K562 (cell line): ENCODE data around the gene IL18RAP. TPM values are rescaled to one million over a fixed set of nuclear protein-coding genes. Genes with fewer than 3 reads are reported as not detected.
A peak's percentile ranks its signal among the peaks of the same experiment; 100 is the strongest.

ENCODE experiments used
- ATF4 ChIP-seq: fragments of 450-650 bp; formaldehyde crosslinking; IDR thresholded peaks from 2 replicates; pipeline ENCODE4 v1.4.0; 2022; ENCODE audit warnings: mild to moderate bottlenecking, moderate library complexity
- ERF ChIP-seq: fragments of 450-650 bp; formaldehyde crosslinking; IDR thresholded peaks from 2 replicates; pipeline ENCODE4 v1.4.0; 2020; ENCODE audit warnings: mild to moderate bottlenecking, mixed read lengths
- ESRRA ChIP-seq: fragments of 450-650 bp; IDR thresholded peaks from 2 replicates; pipeline ENCODE4 v1.6.1; 2014; ENCODE audit warnings: low read depth, mild to moderate bottlenecking, moderate library complexity, borderline replicate concordance
- FOS ChIP-seq: IDR thresholded peaks from 3 replicates; pipeline ENCODE4 v1.6.1; 2011; ENCODE audit not compliant: insufficient read length; ENCODE audit errors: extremely low read depth
- FOXP1 ChIP-seq: sonication (generic); formaldehyde crosslinking; IDR thresholded peaks from 2 replicates; pipeline ENCODE4 v1.8.0; 2022; ENCODE audit warnings: mild to moderate bottlenecking, missing genetic modification reagents
- HIVEP1 ChIP-seq: fragments of 250-450 bp; sonication (Bioruptor Pico); IDR thresholded peaks from 2 replicates; pipeline ENCODE4 v1.4.0; 2020; ENCODE audit warnings: mild to moderate bottlenecking
- HMBOX1 ChIP-seq: sonication (generic); IDR thresholded peaks from 2 replicates; pipeline ENCODE4 v1.6.1; 2016
- KLF13 ChIP-seq: fragments of 450-650 bp; IDR thresholded peaks from 2 replicates; pipeline ENCODE4 v1.6.1; 2016; ENCODE audit warnings: missing genetic modification characterization, low read depth, mild to moderate bottlenecking, missing compliant biosample characterization, moderate library complexity, borderline replicate concordance
- POLR2B ChIP-seq: fragments of 450-650 bp; IDR thresholded peaks from 2 replicates; pipeline ENCODE4 v1.6.1; 2018; ENCODE audit warnings: low read depth; ENCODE audit not compliant: partially characterized antibody
- RB1 ChIP-seq: fragments of 450-650 bp; IDR thresholded peaks from 2 replicates; pipeline ENCODE4 v1.6.1; 2017; ENCODE audit warnings: low read depth, mild to moderate bottlenecking
- RBM34 ChIP-seq: fragments of 200-400 bp; formaldehyde crosslinking; IDR thresholded peaks from 2 replicates; pipeline ENCODE4 v1.6.1; 2018; ENCODE audit warnings: low read length, borderline replicate concordance; ENCODE audit not compliant: insufficient read depth
- SIN3B ChIP-seq: fragments of 450-650 bp; IDR thresholded peaks from 2 replicates; pipeline ENCODE4 v1.6.1; 2017; ENCODE audit warnings: low read depth, mild to moderate bottlenecking, moderate library complexity
- SOX6 ChIP-seq: fragments of 450-650 bp; IDR thresholded peaks from 2 replicates; pipeline ENCODE4 v1.6.1; 2014; ENCODE audit warnings: mild to moderate bottlenecking
- TARDBP ChIP-seq: fragments of 450-650 bp; IDR thresholded peaks from 2 replicates; pipeline ENCODE4 v1.6.1; 2016
- ZBTB7A ChIP-seq: IDR thresholded peaks from 2 replicates; pipeline ENCODE4 v1.6.1; 2011; ENCODE audit warnings: low read depth, mild to moderate bottlenecking, low read length, moderate library complexity, borderline replicate concordance; ENCODE audit not compliant: control insufficient read depth
- polyA plus RNA-seq, 8 experiments: library from polyadenylated mRNA; depleted of rRNA in 4 of 8; stranded (reverse) in 5 of 8; unstranded in 3 of 8; fragments of >200 nt; fragmentation: Nextera tagmentation in 2 of 8; fragmentation: Illumina TruSeq in 1 of 8; extraction: Ambion mirVana in 2 of 8; extraction: Trizol in 1 of 8; gene quantifications; 2 replicates each; pipeline versions ENCODE4 v1.2.1 to v1.2.3, GENCODE V29; 2011 to 2014; ENCODE audit warnings: inconsistent platforms in 1 of 8, missing spikeins in 1 of 8
- total RNA-seq, 7 experiments: library from RNA; depleted of rRNA in 6 of 7; stranded (reverse); fragments of >200 nt in 6 of 7; fragmentation: Illumina TruSeq in 2 of 7; extraction: Trizol in 2 of 7; gene quantifications; 2 replicates each; pipeline versions ENCODE4 v1.2.1 to v1.2.3, GENCODE V29; 2011 to 2021; ENCODE audit warnings: low replicate concordance in 1 of 7
- TF ChIP-seq, protein P1 (sequence below): IDR thresholded peaks from 2 replicates; pipeline ENCODE4 v1.6.1; 2014; ENCODE audit warnings: antibody characterized with exemption
- TF ChIP-seq, protein P2 (sequence below): sonication (generic); formaldehyde crosslinking; IDR thresholded peaks from 2 replicates; pipeline ENCODE4 v1.8.0; 2022; ENCODE audit warnings: missing genetic modification reagents, mild to moderate bottlenecking, borderline replicate concordance
- TF ChIP-seq, protein P3 (sequence below): fragments of 450-650 bp; conservative IDR thresholded peaks from 2 replicates; pipeline ENCODE4 v1.6.1; 2016; ENCODE audit warnings: missing genetic modification characterization, low read depth, mild to moderate bottlenecking, missing compliant biosample characterization, moderate library complexity
- TF ChIP-seq, protein P4 (sequence below): fragments of 450-650 bp; IDR thresholded peaks from 2 replicates; pipeline ENCODE4 v1.6.1; 2017; ENCODE audit warnings: antibody characterized with exemption

Gene IL18RAP
- total and polyA plus RNA-seq, 9 of the 15 experiments (the other 6 are each of a cell fraction or from before 2014, with no cell fraction given): 1.1 to 20.5 (median 5.8) TPM

GRCh38 chr2:102421890-102422759, 835 bp upstream of the IL18RAP start (continued):
- TF ChIP-seq RBM34 (no peak), TARDBP (no peak), SIN3B (no peak), POLR2B (no peak), FOS (no peak), HIVEP1 (CRISPR knock-in tag) (no peak), ESRRA (no peak), ATF4 (CRISPR knock-in tag) (no peak), SOX6 (no peak), HMBOX1 (no peak), FOXP1 (no peak), RB1 (no peak), ZBTB7A (no peak), ERF (CRISPR knock-in tag) (0 out of 2 replicates have a peak, but pooled peaks have one; percentile 33), KLF13 (tag) (peak; percentile 21; the same call in 1 of the 2 replicates)
- TF ChIP-seq, protein P1, sequence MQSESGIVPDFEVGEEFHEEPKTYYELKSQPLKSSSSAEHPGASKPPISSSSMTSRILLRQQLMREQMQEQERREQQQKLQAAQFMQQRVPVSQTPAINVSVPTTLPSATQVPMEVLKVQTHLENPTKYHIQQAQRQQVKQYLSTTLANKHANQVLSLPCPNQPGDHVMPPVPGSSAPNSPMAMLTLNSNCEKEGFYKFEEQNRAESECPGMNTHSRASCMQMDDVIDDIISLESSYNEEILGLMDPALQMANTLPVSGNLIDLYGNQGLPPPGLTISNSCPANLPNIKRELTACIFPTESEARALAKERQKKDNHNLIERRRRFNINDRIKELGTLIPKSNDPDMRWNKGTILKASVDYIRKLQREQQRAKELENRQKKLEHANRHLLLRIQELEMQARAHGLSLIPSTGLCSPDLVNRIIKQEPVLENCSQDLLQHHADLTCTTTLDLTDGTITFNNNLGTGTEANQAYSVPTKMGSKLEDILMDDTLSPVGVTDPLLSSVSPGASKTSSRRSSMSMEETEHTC: peak; percentile 93
- TF ChIP-seq, protein P2, sequence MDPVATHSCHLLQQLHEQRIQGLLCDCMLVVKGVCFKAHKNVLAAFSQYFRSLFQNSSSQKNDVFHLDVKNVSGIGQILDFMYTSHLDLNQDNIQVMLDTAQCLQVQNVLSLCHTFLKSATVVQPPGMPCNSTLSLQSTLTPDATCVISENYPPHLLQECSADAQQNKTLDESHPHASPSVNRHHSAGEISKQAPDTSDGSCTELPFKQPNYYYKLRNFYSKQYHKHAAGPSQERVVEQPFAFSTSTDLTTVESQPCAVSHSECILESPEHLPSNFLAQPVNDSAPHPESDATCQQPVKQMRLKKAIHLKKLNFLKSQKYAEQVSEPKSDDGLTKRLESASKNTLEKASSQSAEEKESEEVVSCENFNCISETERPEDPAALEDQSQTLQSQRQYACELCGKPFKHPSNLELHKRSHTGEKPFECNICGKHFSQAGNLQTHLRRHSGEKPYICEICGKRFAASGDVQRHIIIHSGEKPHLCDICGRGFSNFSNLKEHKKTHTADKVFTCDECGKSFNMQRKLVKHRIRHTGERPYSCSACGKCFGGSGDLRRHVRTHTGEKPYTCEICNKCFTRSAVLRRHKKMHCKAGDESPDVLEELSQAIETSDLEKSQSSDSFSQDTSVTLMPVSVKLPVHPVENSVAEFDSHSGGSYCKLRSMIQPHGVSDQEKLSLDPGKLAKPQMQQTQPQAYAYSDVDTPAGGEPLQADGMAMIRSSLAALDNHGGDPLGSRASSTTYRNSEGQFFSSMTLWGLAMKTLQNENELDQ (CRISPR knock-in tag): no peak
- TF ChIP-seq, protein P3, sequence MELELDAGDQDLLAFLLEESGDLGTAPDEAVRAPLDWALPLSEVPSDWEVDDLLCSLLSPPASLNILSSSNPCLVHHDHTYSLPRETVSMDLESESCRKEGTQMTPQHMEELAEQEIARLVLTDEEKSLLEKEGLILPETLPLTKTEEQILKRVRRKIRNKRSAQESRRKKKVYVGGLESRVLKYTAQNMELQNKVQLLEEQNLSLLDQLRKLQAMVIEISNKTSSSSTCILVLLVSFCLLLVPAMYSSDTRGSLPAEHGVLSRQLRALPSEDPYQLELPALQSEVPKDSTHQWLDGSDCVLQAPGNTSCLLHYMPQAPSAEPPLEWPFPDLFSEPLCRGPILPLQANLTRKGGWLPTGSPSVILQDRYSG (tag): no peak
- TF ChIP-seq, protein P4, sequence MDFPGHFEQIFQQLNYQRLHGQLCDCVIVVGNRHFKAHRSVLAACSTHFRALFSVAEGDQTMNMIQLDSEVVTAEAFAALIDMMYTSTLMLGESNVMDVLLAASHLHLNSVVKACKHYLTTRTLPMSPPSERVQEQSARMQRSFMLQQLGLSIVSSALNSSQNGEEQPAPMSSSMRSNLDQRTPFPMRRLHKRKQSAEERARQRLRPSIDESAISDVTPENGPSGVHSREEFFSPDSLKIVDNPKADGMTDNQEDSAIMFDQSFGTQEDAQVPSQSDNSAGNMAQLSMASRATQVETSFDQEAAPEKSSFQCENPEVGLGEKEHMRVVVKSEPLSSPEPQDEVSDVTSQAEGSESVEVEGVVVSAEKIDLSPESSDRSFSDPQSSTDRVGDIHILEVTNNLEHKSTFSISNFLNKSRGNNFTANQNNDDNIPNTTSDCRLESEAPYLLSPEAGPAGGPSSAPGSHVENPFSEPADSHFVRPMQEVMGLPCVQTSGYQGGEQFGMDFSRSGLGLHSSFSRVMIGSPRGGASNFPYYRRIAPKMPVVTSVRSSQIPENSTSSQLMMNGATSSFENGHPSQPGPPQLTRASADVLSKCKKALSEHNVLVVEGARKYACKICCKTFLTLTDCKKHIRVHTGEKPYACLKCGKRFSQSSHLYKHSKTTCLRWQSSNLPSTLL: no peak
